GM19025 (cell line): ENCODE measurements around the gene RCSD1.
"Not testable (repeated sequence)": the region's sequence is repeated elsewhere in the genome, so short reads cannot be mapped to it uniquely, and the experiment has no call there.

Source experiments
- ATAC-seq: cut with Tn5 transposase; IDR thresholded peaks from one replicate; pipeline ENCODE4 v1.9.1; 2021; ENCODE audit warnings: mild to moderate bottlenecking, low read depth, moderate library complexity; ENCODE audit not compliant: unreplicated experiment

Gene RCSD1

DNA sequence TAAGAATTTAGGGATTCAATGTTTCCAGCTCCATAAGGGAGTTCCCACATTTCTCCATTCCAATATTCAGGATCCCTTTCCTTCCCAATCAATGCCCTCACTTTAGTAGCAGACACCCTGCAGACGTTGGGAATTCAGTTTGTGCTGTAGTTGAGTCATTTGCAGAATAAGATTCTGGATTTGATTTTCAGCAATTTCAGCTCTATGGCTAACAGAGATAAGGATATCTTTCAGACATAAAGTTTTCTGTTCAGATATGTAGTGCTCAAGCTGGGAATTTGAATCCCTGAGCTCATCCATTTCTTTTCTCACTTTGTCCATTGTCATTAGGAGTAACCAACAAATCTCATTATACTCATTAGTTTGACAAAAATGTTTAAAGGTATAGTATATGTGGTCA, 104.8 kb downstream of the RCSD1 start:
- ATAC-seq = no peak

DNA sequence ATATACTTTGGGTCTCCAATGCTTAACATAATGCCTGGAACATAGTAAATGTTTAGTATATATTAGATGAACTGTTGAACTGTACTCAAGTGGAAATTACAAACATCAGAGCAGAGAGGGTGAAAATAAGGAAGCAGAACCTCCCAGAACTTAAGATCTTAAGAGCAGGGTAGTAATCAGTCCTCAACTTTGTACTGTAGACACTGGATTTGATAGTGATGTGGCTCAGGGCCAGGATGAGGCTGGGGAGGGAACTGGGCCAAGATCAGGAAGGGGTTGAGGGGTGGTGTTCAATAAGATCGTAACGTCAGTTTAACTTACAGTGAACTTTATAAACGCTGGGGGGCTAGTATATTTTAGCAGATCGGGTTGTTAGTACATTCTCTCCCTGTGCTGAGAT, 107.1 kb downstream of the RCSD1 start:
- no peak for ATAC-seq

DNA sequence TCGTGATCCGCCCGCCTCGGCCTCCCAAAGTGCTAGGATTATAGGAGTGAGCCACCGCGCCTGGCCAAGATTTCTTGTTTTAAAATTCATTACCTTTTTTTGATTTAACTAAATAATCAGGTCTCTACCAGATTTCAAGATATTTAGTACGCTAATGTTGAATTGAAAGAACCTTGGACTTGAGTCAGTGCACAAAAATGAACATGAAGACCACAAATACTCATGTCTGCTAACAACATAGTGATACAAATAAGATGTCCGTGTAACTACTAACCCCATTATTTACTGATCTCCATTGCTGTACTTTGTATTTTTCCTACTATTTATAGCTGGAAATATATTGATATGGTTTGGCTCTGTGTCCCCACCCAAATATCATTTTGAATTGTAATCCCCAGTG, 108.1 kb downstream of the RCSD1 start:
- ATAC-seq = no peak

- no peak for ATAC-seq
Measured at GRCh38 chr1:167739752-167740151, 109.7 kb downstream of the RCSD1 start.

GRCh38 chr1:167741103-167741502, 111.1 kb downstream of the RCSD1 start:
- ATAC-seq = not testable (repeated sequence)

DNA sequence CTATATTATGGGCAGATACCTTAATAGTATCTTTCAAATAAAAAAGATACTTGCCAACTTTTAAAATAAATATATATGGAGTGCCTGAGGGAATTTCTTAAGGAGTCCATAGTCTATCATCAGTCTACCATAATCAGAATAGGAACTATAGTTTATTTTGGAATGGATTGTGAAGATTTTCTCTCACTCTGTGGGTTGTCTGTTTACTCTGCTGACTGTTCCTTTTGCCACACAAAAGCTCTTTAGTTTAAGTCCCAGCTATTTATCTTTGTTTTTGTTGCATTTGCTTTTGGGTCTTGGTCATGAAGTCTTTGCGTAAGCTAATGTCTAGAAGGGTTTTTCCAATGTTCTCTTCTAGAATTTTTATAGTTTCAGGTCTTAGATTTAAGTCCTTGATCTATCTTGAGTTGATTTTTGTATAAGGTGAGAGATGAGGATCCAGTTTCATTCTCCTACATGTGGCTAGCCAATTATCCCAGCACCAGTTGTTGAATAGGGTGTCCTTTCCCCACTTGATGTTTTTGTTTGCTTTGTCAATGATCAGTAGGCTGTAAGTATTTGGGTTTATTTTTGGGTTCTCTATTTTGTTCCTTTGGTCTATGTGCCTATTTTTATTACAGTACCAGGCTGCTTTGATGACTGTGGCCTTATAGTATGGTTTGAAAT, 112.5 kb downstream of the RCSD1 start:
- ATAC-seq = not testable (repeated sequence)

DNA sequence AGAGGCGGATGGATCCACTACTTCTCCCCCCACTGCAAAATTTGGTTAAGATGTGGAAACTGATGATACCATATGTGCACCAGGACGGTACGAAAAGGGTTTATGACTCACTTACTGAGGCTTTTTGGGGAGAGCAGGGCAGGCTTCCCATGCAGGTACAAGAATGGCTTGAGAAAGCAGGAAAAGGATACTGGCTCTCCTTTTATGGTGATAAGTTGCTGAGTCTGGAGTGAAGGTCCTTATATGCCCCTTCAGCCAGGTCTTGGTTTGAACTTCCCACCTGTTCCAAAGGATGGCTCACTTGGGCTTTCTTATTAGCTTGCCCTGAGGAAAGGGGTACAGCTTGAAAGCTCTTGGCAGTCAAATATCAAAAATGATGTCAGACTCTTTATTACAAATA, 114.9 kb downstream of the RCSD1 start:
- no peak for ATAC-seq

- no peak for ATAC-seq
Measured at GRCh38 chr1:167746013-167746672, 116.1 kb downstream of the RCSD1 start.

GRCh38 chr1:167746988-167747655, 117.1 kb downstream of the RCSD1 start:
- ATAC-seq = no peak

DNA sequence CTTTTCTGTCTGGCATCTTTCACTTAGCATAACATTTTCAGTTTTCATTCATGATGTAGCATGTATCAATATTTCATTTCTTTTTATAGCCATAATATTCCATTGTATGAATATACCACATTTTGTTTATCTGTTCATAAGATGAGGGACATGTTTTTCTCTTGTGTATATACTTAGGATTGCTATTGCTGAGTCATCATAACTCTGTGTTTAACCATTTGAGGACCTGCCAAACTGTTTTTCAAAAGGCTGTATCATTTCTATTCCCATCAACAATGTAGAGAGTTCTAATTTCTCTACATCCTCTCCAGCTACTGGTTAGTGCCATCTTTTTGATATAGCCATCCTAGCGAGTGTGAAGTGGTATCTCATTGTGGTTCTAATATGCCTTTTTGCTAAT, 118.0 kb downstream of the RCSD1 start:
- ATAC-seq = no peak

DNA sequence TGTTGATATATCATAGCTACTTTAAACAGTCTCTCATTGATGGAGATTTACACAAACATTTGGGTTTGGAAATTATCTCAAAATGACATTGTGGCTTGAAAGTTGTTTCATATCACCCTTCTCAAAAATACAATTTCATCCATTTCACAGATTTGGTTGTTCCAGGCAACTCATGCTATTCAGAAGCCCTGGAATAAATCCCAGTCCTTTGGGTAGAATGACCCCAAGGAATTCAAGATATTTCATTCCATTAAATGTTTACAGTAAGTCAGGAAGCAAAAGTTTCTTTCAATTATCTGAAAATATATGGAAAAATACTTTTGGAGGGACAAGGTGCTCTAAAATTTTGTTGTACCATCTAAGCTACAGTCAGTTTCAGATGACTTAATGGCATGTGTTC, 118.9 kb downstream of the RCSD1 start:
- ATAC-seq = no peak

GRCh38 chr1:167749741-167750140, 119.7 kb downstream of the RCSD1 start:
- no peak for ATAC-seq

DNA sequence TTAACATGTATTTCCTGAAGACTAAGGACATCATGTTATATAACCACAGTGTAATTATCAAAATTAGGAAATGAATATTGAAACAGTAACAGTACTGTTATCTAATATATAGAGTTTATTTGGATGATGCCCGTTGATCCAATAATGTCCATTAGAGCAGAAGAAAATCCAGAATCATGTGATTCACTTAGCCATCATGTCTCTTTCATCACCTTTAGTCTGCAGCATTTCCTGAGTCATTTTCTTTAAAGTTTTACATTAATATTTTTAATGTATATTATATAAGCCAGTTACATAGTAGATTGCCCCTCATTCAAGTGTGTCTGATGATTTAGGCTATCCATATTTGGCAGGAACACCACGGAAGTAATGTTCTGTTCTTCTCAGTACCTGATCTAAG, 120.6 kb downstream of the RCSD1 start:
- ATAC-seq = no peak

- no peak for ATAC-seq
Measured at GRCh38 chr1:167751676-167752075, 121.6 kb downstream of the RCSD1 start.

DNA sequence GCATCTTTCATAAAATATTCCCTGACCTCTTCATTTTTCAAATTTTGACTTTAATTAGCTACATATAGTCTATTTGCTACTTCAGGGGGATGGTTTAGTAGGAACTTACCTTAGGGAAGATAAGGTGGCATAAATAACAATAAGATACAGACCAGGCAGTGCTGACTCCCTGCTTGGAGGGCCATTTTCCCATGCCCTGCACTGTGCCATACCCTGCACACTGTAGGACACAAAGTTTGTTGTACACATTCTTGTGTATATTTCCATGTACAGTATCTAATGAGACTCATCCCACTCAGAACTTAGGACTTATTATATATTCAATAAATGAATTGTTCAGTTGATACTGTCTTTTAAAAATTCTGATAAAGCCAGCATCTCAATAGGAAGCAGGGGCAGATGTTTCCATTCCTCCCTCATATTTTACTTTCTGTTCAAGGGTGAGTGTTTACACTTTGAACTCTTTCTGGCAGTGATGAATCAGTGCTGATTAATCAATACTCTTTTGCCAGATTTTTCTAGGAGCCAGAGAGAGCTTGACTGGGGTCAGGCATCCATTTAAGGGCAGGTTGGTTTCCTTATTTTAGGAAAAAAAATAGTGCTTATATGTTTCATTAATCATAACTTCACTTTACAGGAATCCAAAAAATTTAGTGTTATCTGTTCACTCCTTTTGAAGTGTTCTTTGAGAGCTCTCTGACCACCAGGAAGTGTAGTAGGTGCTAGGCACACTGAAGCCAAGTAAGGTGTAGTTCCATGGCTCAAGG, 122.4 kb downstream of the RCSD1 start:
- ATAC-seq = no peak

DNA sequence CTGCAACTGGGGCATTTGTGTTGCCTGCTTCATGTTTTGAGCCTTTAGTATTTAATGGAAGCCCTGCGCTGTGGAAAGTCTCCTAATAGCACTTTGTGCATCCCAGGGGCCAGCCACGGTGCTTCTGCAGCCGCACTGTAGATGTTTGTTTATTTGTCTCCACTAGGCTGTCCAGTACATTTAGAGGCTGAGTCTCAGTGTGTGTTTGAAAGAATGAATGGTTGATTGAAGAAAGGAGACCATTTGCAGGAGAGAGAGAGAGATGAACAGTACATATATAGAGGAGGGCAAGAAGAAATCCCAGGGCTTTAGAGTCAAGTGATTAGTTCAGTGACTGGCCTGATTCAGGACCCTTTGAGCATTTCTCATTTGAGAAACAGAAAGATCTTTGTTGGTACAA, 125.6 kb downstream of the RCSD1 start:
- no peak for ATAC-seq
